GM12891 (cell line): ENCODE results near the gene CALY.

Experiments used
- POLR2A ChIP-seq: IDR thresholded peaks from 2 replicates; pipeline ENCODE4 v1.6.1; 2011; ENCODE audit warnings: low read depth, low read length, control low read depth
- POLR2AphosphoS5 ChIP-seq: IDR thresholded peaks from 2 replicates; pipeline ENCODE4 v1.6.1; 2011; ENCODE audit warnings: low read depth, low read length, control low read depth
- POU2F2 ChIP-seq: IDR thresholded peaks from 2 replicates; pipeline ENCODE4 v1.6.1; 2011; ENCODE audit warnings: low read depth, mild to moderate bottlenecking, control low read depth, low read length, moderate library complexity
- SPI1 ChIP-seq: IDR thresholded peaks from 2 replicates; pipeline ENCODE4 v1.6.1; 2011; ENCODE audit warnings: low read depth, low read length, control low read depth

GRCh38 chr10:133316266-133316665 is 20.4 kb downstream of the CALY start:
- TF ChIP-seq SPI1 (no peak), POLR2A (no peak), POU2F2 (no peak), POLR2AphosphoS5 (no peak)
